Measurements from ENCODE around the gene CACTIN. TPM values are rescaled to one million over a fixed set of nuclear protein-coding genes. Genes with fewer than 3 reads are reported as not detected.

The CACTIN gene
- total RNA-seq, 4 donors from 2014 or later: 14.4 to 31.1 (median 22.5) TPM

DNA sequence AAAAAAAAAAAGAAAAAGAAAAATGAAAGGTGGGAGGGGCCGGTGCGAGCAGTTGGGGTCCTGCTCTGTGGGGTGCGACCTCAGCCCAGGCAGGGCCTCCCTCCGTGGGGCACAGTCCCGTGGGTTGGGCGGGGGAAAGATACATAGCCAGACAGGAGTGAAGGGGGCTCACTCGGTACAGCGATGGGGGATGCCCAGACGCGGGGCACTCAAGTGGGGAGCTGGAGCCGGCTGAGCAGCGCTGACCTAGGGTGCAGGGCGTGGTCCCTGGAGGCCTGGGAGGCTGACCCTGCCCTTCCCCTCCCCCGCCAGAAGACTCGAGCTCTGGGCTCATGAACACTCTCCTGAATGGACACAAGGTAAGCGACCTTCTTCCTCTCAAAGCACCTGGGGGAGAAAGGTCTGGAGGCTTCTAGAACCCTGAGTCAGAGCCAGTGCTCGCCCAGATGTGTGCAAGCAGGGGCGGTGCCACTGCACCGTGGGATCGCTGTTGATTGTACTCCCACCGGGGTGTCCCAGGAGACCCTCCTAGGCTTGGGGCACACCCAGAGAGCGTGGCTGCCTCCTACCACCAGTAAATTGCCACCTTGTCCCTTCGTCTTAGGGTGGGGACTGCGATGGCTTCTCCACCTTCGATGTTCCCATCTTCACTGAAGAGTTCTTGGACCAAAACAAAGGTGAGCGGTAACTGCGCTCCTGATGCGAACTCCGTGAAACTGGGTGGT is 50.5 kb downstream of the CACTIN start:
- ATAC-seq (ENCODE audit: low FRiP score): no peak
- TF ChIP-seq CTCF (IDR thresholded peaks at IDR 0.05): no peak
- DNase-seq (ENCODE audit: low spot score): no peak

- ATAC-seq (ENCODE audit: low FRiP score) (no peak), DNase-seq (ENCODE audit: low spot score) (no peak)
- no peak for TF ChIP-seq CTCF (IDR thresholded peaks at IDR 0.05)
These were observed 51.3 kb downstream of the CACTIN start for GRCh38 chr19:3575260-3575741.

- TF ChIP-seq CTCF (IDR thresholded peaks at IDR 0.05): no peak
- DNase-seq (ENCODE audit: low spot score) (peak; percentile 85), ATAC-seq (ENCODE audit: low FRiP score) (peak; percentile 20)
These were observed 52.5 kb downstream of the CACTIN start for GRCh38 chr19:3573858-3574637.

- DNase-seq (ENCODE audit: low spot score) (no peak), ATAC-seq (ENCODE audit: low FRiP score) (no peak)
- no peak for TF ChIP-seq CTCF (IDR thresholded peaks at IDR 0.05)
These were observed 53.3 kb downstream of the CACTIN start for GRCh38 chr19:3573162-3573857.

GRCh38 chr19:3572855-3573161 is 53.8 kb downstream of the CACTIN start, which contains the start of gene HMG20B:
Gene HMG20B, plus strand, starts transcription at chr19:3572944. Its CDS starts 366 bp downstream, at chr19:3573310.
- ATAC-seq (ENCODE audit: low FRiP score) (no peak), DNase-seq (ENCODE audit: low spot score) (no peak)
- TF ChIP-seq CTCF (IDR thresholded peaks at IDR 0.05): no peak

- TF ChIP-seq CTCF (IDR thresholded peaks at IDR 0.05): no peak
- peak; percentile 99 for ATAC-seq (ENCODE audit: low FRiP score)
- DNase-seq (ENCODE audit: low spot score): peak; percentile 97
These were observed 54.3 kb downstream of the CACTIN start for GRCh38 chr19:3572132-3572854.

All from omental fat pad (tissue), 4 donors.